WTC11 (cell line): ENCODE measurements around the gene CLEC2D. TPM values are rescaled to one million over a fixed set of nuclear protein-coding genes. Genes with fewer than 3 reads are reported as not detected.

Experiments used
- ATAC-seq: fragments of 200-7000 bp; cut with Tn5 transposase; 2 replicates; pipeline ENCODE4 v1.10.0; 2021; ENCODE audit warnings: mild to moderate bottlenecking, moderate library complexity
- CTCF ChIA-PET: fragments of 300-600 bp; sonication (Branson Sonifier 250); formaldehyde crosslinking; loops from one replicate; lab custom pipeline; 2021; ENCODE audit warnings: antibody characterized with exemption; lab: Charles Lee
- POLR2A ChIA-PET: fragments of 350-600 bp; sonication (Branson Sonifier 250); formaldehyde crosslinking; loops from one replicate; lab custom pipeline; 2021; ENCODE audit warnings: antibody characterized with exemption; lab: Charles Lee
- DNase-seq: peaks from one replicate; pipeline ENCODE4 v3.0.0; 2021; ENCODE audit warnings: low spot score
- H3K27ac Mint-ChIP-seq: 2 replicates; pipeline ENCODE4 v1.8.0; 2021; ENCODE audit warnings: mixed read lengths
- H3K27me3 Mint-ChIP-seq: 2 replicates; pipeline ENCODE4 v1.8.0; 2021; ENCODE audit warnings: low read depth, mild to moderate bottlenecking, moderate library complexity, mixed read lengths
- H3K36me3 Mint-ChIP-seq: 2 replicates; pipeline ENCODE4 v1.8.0; 2021; ENCODE audit warnings: mixed read lengths
- H3K4me1 Mint-ChIP-seq: 2 replicates; pipeline ENCODE4 v1.8.0; 2022; ENCODE audit warnings: mixed read lengths
- H3K4me3 Mint-ChIP-seq: 2 replicates; pipeline ENCODE4 v1.8.0; 2021; ENCODE audit warnings: mild to moderate bottlenecking, moderate library complexity, mixed read lengths
- H3K9me3 Mint-ChIP-seq: 2 replicates; pipeline ENCODE4 v1.8.0; 2021; ENCODE audit warnings: mixed read lengths
- ATF2 ChIP-seq: sonication (generic); formaldehyde crosslinking; IDR thresholded peaks from 2 replicates; pipeline ENCODE4 v1.8.1; 2022; ENCODE audit warnings: low read depth, missing genetic modification reagents, borderline replicate concordance
- E2F1 ChIP-seq: sonication (generic); formaldehyde crosslinking; IDR thresholded peaks from 2 replicates; pipeline ENCODE4 v1.8.0; 2022; ENCODE audit warnings: mild to moderate bottlenecking, missing genetic modification reagents
- FOXP4 ChIP-seq: sonication (generic); formaldehyde crosslinking; IDR thresholded peaks from 2 replicates; pipeline ENCODE4 v1.8.0; 2022; ENCODE audit warnings: mild to moderate bottlenecking, missing genetic modification reagents
- IRF1 ChIP-seq: sonication (generic); formaldehyde crosslinking; IDR thresholded peaks from 2 replicates; pipeline ENCODE4 v1.8.0; 2023; ENCODE audit warnings: missing genetic modification reagents
- IRF2 ChIP-seq: sonication (generic); formaldehyde crosslinking; IDR thresholded peaks from 2 replicates; pipeline ENCODE4 v1.8.0; 2022; ENCODE audit warnings: low read depth, missing genetic modification reagents, borderline replicate concordance
- MYBL2 ChIP-seq: sonication (generic); formaldehyde crosslinking; IDR thresholded peaks from 2 replicates; pipeline ENCODE4 v1.8.1; 2023; ENCODE audit warnings: mild to moderate bottlenecking, moderate library complexity, missing genetic modification reagents
- NFE2L1 ChIP-seq: sonication (generic); formaldehyde crosslinking; IDR thresholded peaks from 2 replicates; pipeline ENCODE4 v1.8.1; 2023; ENCODE audit warnings: missing genetic modification reagents
- NFYB ChIP-seq: sonication (generic); formaldehyde crosslinking; conservative IDR thresholded peaks from 2 replicates; pipeline ENCODE4 v1.8.0; 2022; ENCODE audit warnings: low read depth, missing genetic modification reagents
- NR1H2 ChIP-seq: sonication (generic); formaldehyde crosslinking; IDR thresholded peaks from 2 replicates; pipeline ENCODE4 v1.9.0; 2021; ENCODE audit warnings: mild to moderate bottlenecking, moderate library complexity, missing genetic modification reagents
- NR3C1 ChIP-seq: sonication (generic); formaldehyde crosslinking; conservative IDR thresholded peaks from 2 replicates; pipeline ENCODE4 v1.8.1; 2023; ENCODE audit warnings: low read depth, mild to moderate bottlenecking, missing genetic modification reagents
- RORB ChIP-seq: fragments of 250-450 bp; sonication (Bioruptor Pico); IDR thresholded peaks from 2 replicates; pipeline ENCODE4 v1.9.0; 2021; ENCODE audit warnings: mild to moderate bottlenecking
- SMAD4 ChIP-seq: sonication (generic); formaldehyde crosslinking; IDR thresholded peaks from 2 replicates; pipeline ENCODE4 v1.8.0; 2022; ENCODE audit warnings: mild to moderate bottlenecking, missing genetic modification reagents
- ZNF138 ChIP-seq: sonication (generic); formaldehyde crosslinking; conservative IDR thresholded peaks from 2 replicates; pipeline ENCODE4 v1.8.1; 2022; ENCODE audit warnings: mild to moderate bottlenecking, moderate library complexity, missing genetic modification reagents
- ZNF416 ChIP-seq: fragments of 250-450 bp; sonication (Bioruptor Pico); IDR thresholded peaks from 2 replicates; pipeline ENCODE4 v1.9.0; 2021; ENCODE audit warnings: mild to moderate bottlenecking, inconsistent platforms
- total RNA-seq: library from RNA; stranded (reverse); gene quantifications from 3 replicates; pipeline ENCODE4 v1.2.3, GENCODE V29; 2021
- TF ChIP-seq, protein P1 (sequence below): fragments of 250-450 bp; sonication (Bioruptor Pico); IDR thresholded peaks from 2 replicates; pipeline ENCODE4 v1.9.0; 2021; ENCODE audit warnings: mild to moderate bottlenecking
- TF ChIP-seq, protein P2 (sequence below): sonication (generic); formaldehyde crosslinking; IDR thresholded peaks from 2 replicates; pipeline ENCODE4 v1.8.0; 2022; ENCODE audit warnings: missing genetic modification reagents
- TF ChIP-seq, protein P3 (sequence below): fragments of 250-450 bp; sonication (Bioruptor Pico); IDR thresholded peaks from 2 replicates; pipeline ENCODE4 v1.9.0; 2021; ENCODE audit warnings: mild to moderate bottlenecking

CLEC2D gene
- total RNA-seq, 1 experiment from 2014 or later = 6.2 TPM

DNA sequence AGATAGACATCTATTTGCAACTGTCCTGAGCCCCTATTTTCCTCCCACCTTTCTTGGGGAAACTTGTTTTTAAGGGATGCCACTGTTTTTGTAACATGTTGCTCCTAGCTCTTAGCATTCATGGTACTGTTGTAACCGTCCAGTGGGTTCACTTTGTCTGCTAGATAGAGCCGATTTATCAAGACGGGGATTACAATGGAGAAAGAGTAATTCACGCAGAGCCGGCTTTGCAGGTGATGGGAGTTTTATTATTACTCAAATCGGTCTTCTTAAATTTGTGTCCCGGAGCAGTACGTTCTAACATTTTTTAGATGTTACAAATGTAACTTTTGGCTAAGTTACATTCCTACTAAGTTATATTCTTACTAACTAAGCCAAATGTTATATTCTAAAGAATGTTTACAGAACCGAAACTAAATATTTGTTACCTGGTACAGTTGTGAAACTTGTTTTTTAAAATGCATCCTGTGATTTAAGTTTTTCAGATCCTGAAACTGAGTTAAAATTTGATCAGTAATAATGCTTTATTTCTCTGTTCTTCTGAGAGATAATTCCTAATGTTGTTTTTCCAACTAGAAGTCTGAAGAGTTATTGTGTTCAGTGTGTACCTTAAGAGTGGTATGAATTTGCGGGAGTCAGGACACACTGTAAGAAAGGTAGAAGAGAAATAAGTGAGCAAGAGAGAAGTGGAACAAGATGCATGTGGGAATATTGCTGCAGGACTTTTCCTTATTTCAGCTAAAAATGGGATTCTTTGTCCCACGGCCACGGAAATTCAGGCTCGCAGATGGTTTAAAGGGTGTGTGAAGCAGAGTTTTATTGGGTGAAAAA lies 20.6 kb upstream of the CLEC2D start:
- Mint-ChIP-seq H3K27ac (peak overlapping the region; percentile 94), H3K4me1 (peaks cover 42% of the 10 kb centered on the region), H3K36me3 (peaks cover 8% of the 10 kb centered on the region), H3K27me3 (peaks cover 4% of the 10 kb centered on the region; the same call in 1 of the 2 replicates), H3K4me3 (peak overlapping the region; percentile 90), H3K9me3 (peaks cover 16% of the 10 kb centered on the region)
- ChIA-PET POLR2A (no interaction called here), CTCF (interaction anchor here (1.0 to 2.6 kb wide), 4 partner anchors 59 to 318 kb away, joined by 5 to 15 read pairs (median 6); no protein-coding TSS in a partner anchor)
- ATAC-seq (no peak), DNase-seq (no peak)
- no peak for TF ChIP-seq NFE2L1 (CRISPR knock-in tag)
- TF ChIP-seq NFYB (CRISPR knock-in tag) = no peak
- no peak for TF ChIP-seq NR1H2 (CRISPR knock-in tag)
- TF ChIP-seq, protein P1, sequence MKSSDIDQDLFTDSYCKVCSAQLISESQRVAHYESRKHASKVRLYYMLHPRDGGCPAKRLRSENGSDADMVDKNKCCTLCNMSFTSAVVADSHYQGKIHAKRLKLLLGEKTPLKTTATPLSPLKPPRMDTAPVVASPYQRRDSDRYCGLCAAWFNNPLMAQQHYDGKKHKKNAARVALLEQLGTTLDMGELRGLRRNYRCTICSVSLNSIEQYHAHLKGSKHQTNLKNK (CRISPR knock-in tag) = no peak
- no peak for TF ChIP-seq IRF1
- TF ChIP-seq, protein P2, sequence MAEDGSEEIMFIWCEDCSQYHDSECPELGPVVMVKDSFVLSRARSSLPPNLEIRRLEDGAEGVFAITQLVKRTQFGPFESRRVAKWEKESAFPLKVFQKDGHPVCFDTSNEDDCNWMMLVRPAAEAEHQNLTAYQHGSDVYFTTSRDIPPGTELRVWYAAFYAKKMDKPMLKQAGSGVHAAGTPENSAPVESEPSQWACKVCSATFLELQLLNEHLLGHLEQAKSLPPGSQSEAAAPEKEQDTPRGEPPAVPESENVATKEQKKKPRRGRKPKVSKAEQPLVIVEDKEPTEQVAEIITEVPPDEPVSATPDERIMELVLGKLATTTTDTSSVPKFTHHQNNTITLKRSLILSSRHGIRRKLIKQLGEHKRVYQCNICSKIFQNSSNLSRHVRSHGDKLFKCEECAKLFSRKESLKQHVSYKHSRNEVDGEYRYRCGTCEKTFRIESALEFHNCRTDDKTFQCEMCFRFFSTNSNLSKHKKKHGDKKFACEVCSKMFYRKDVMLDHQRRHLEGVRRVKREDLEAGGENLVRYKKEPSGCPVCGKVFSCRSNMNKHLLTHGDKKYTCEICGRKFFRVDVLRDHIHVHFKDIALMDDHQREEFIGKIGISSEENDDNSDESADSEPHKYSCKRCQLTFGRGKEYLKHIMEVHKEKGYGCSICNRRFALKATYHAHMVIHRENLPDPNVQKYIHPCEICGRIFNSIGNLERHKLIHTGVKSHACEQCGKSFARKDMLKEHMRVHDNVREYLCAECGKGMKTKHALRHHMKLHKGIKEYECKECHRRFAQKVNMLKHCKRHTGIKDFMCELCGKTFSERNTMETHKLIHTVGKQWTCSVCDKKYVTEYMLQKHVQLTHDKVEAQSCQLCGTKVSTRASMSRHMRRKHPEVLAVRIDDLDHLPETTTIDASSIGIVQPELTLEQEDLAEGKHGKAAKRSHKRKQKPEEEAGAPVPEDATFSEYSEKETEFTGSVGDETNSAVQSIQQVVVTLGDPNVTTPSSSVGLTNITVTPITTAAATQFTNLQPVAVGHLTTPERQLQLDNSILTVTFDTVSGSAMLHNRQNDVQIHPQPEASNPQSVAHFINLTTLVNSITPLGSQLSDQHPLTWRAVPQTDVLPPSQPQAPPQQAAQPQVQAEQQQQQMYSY (CRISPR knock-in tag) = no peak
- no peak for TF ChIP-seq SMAD4
- no peak for TF ChIP-seq NR3C1 (CRISPR knock-in tag)
- TF ChIP-seq ATF2 (CRISPR knock-in tag) = no peak
- no peak for TF ChIP-seq ZNF416 (CRISPR knock-in tag)
- no peak for TF ChIP-seq MYBL2 (CRISPR knock-in tag)

DNA sequence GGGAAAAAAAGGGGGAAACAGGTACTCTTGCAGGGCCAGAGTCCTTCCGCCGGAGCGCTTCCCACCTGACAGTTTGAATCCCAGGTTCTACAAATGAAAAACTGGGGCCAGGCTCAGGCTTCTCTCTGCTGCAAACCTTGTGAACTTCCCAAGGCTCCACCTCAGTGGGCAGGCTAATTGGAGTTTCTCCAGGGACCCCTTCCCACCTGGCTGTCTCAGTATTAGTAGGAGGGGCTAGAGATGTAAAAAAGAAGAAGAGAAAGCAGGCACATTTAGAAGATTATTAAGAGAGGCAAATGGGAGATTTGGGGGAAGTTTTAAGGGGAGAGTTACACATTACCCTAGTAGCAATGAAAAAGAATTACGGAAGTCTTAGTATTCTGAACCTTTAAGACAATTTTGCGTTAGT lies 20.0 kb upstream of the CLEC2D start:
- TF ChIP-seq, protein P3, sequence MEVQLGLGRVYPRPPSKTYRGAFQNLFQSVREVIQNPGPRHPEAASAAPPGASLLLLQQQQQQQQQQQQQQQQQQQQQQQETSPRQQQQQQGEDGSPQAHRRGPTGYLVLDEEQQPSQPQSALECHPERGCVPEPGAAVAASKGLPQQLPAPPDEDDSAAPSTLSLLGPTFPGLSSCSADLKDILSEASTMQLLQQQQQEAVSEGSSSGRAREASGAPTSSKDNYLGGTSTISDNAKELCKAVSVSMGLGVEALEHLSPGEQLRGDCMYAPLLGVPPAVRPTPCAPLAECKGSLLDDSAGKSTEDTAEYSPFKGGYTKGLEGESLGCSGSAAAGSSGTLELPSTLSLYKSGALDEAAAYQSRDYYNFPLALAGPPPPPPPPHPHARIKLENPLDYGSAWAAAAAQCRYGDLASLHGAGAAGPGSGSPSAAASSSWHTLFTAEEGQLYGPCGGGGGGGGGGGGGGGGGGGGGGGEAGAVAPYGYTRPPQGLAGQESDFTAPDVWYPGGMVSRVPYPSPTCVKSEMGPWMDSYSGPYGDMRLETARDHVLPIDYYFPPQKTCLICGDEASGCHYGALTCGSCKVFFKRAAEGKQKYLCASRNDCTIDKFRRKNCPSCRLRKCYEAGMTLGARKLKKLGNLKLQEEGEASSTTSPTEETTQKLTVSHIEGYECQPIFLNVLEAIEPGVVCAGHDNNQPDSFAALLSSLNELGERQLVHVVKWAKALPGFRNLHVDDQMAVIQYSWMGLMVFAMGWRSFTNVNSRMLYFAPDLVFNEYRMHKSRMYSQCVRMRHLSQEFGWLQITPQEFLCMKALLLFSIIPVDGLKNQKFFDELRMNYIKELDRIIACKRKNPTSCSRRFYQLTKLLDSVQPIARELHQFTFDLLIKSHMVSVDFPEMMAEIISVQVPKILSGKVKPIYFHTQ = no peak
- TF ChIP-seq FOXP4 (CRISPR knock-in tag) = no peak
- no peak for TF ChIP-seq RORB (CRISPR knock-in tag)
- no peak for TF ChIP-seq IRF2 (CRISPR knock-in tag)
- no peak for TF ChIP-seq ZNF138
- TF ChIP-seq E2F1 (CRISPR knock-in tag) = no peak
- DNase-seq (no peak), ATAC-seq (peak; percentile 18)
- H3K36me3 Mint-ChIP-seq = peaks cover 11% of the 10 kb centered on the region
- ChIA-PET POLR2A (no interaction called here), CTCF (no interaction called here)
- H3K4me3 Mint-ChIP-seq = peak overlapping the region; percentile 90
- peaks cover 12% of the 10 kb centered on the region for H3K9me3 Mint-ChIP-seq
- H3K27ac Mint-ChIP-seq = peak overlapping the region; percentile 94
- peaks cover 4% of the 10 kb centered on the region; the same call in 1 of the 2 replicates for H3K27me3 Mint-ChIP-seq
- peaks cover 42% of the 10 kb centered on the region for H3K4me1 Mint-ChIP-seq
